ENCODE data around the gene MAGI3.
A peak's percentile ranks its signal among the peaks of the same experiment; 100 is the strongest.

Gene MAGI3

DNA sequence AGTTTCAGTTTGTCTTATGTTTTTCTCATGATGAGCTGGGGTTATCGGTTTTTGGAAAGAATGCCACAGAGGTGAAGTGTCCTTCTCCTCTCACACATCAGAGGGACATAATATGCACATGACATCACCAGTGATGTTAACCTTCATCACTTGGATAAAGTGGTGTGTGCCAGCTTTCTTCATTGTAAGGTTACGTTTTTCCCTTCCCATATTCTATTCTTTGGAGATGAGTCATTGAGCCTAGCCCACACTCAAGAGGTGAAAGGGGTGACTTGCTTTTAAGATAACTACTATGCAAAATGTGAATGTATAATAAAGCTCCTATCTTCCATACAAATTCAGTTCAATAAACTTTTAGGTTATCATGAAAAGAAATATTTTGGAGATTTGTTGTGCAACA lies 36.7 kb upstream of the MAGI3 start:
- Histone ChIP-seq H3K27ac (ENCODE audit: extremely low read depth, low read depth, low read length) (no peak overlapping the region), H3K36me3 (ENCODE audit: control insufficient read depth in 2 of 2, insufficient read depth in 1 of 2, low read length in 2 of 2) (no peaks in the 10 kb centered on the region), H3K9me3 (ENCODE audit: control insufficient read depth, insufficient read depth, low read depth, low read length) (no peaks in the 10 kb centered on the region), H3K4me3 (ENCODE audit: low read depth, low read length) (no peak overlapping the region), H3K4me1 (ENCODE audit: control insufficient read depth, insufficient read depth, low read length) (no peaks in the 10 kb centered on the region)
- POLR2A ChIA-PET = interaction anchor here (1.0 kb wide), 1 partner anchor 38 kb away, joined by 3 read pairs; no protein-coding TSS in a partner anchor
- CTCF ChIA-PET = interaction anchor here (0.6 to 1.4 kb wide), 2 partner anchors 281 to 635 kb away, joined by 3 read pairs; partner anchors contain the start of gene LRIG2
- TF ChIP-seq, protein P1, sequence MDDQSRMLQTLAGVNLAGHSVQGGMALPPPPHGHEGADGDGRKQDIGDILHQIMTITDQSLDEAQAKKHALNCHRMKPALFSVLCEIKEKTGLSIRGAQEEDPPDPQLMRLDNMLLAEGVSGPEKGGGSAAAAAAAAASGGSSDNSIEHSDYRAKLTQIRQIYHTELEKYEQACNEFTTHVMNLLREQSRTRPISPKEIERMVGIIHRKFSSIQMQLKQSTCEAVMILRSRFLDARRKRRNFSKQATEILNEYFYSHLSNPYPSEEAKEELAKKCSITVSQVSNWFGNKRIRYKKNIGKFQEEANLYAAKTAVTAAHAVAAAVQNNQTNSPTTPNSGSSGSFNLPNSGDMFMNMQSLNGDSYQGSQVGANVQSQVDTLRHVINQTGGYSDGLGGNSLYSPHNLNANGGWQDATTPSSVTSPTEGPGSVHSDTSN (CRISPR knock-in tag; IDR thresholded peaks at IDR 0.05) = no peak
- TF ChIP-seq ZNF423 (tag by site-specific recombination; IDR thresholded peaks at IDR 0.05) = no peak
- TF ChIP-seq ZNF555 (tag by site-specific recombination; conservative IDR thresholded peaks at IDR 0.05) = no peak
- TF ChIP-seq ZBTB1 (tag by site-specific recombination; IDR thresholded peaks at IDR 0.05) = no peak
- no peak for TF ChIP-seq ZNF366 (tag by site-specific recombination; conservative IDR thresholded peaks at IDR 0.05)
- no peak for TF ChIP-seq ZNF266 (tag by site-specific recombination; IDR thresholded peaks at IDR 0.05; ENCODE audit: low read depth)
- TF ChIP-seq ZNF843 (tag by site-specific recombination; IDR thresholded peaks at IDR 0.05) = no peak
- no peak for TF ChIP-seq ZNF221 (tag by site-specific recombination; IDR thresholded peaks at IDR 0.05; ENCODE audit: borderline replicate concordance)
- no peak for TF ChIP-seq ZNF571 (tag by site-specific recombination; IDR thresholded peaks at IDR 0.05)
- no peak for TF ChIP-seq GLI2 (tag by site-specific recombination; IDR thresholded peaks at IDR 0.05; ENCODE audit: borderline replicate concordance, low read depth)
- no peak for TF ChIP-seq MYNN (tag by site-specific recombination; IDR thresholded peaks at IDR 0.05; ENCODE audit: borderline replicate concordance)
- TF ChIP-seq, protein P2, sequence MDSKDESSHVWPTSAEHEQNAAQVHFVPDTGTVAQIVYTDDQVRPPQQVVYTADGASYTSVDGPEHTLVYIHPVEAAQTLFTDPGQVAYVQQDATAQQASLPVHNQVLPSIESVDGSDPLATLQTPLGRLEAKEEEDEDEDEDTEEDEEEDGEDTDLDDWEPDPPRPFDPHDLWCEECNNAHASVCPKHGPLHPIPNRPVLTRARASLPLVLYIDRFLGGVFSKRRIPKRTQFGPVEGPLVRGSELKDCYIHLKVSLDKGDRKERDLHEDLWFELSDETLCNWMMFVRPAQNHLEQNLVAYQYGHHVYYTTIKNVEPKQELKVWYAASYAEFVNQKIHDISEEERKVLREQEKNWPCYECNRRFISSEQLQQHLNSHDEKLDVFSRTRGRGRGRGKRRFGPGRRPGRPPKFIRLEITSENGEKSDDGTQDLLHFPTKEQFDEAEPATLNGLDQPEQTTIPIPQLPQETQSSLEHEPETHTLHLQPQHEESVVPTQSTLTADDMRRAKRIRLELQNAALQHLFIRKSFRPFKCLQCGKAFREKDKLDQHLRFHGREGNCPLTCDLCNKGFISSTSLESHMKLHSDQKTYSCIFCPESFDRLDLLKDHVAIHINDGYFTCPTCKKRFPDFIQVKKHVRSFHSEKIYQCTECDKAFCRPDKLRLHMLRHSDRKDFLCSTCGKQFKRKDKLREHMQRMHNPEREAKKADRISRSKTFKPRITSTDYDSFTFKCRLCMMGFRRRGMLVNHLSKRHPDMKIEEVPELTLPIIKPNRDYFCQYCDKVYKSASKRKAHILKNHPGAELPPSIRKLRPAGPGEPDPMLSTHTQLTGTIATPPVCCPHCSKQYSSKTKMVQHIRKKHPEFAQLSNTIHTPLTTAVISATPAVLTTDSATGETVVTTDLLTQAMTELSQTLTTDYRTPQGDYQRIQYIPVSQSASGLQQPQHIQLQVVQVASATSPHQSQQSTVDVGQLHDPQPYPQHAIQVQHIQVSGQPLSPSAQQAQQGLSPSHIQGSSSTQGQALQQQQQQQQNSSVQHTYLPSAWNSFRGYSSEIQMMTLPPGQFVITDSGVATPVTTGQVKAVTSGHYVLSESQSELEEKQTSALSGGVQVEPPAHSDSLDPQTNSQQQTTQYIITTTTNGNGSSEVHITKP (tag by site-specific recombination; IDR thresholded peaks at IDR 0.05) = peak; percentile 91
- peak; percentile 66 for TF ChIP-seq ZNF629 (tag by site-specific recombination; IDR thresholded peaks at IDR 0.05)
- 0 out of 2 replicates have a peak, but pooled peaks have one; percentile 39 for TF ChIP-seq ZBTB21 (tag by site-specific recombination; IDR thresholded peaks at IDR 0.05)
- peak; percentile 51; the same call in 1 of the 2 replicates for TF ChIP-seq PRDM1 (tag by site-specific recombination; IDR thresholded peaks at IDR 0.05)
- TF ChIP-seq ZNF658 (tag by site-specific recombination; IDR thresholded peaks at IDR 0.05) = no peak
- TF ChIP-seq, protein P3, sequence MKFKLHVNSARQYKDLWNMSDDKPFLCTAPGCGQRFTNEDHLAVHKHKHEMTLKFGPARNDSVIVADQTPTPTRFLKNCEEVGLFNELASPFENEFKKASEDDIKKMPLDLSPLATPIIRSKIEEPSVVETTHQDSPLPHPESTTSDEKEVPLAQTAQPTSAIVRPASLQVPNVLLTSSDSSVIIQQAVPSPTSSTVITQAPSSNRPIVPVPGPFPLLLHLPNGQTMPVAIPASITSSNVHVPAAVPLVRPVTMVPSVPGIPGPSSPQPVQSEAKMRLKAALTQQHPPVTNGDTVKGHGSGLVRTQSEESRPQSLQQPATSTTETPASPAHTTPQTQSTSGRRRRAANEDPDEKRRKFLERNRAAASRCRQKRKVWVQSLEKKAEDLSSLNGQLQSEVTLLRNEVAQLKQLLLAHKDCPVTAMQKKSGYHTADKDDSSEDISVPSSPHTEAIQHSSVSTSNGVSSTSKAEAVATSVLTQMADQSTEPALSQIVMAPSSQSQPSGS (tag by site-specific recombination; IDR thresholded peaks at IDR 0.05; ENCODE audit: low read depth) = 0 out of 2 replicates have a peak, but pooled peaks have one; percentile 37

DNA sequence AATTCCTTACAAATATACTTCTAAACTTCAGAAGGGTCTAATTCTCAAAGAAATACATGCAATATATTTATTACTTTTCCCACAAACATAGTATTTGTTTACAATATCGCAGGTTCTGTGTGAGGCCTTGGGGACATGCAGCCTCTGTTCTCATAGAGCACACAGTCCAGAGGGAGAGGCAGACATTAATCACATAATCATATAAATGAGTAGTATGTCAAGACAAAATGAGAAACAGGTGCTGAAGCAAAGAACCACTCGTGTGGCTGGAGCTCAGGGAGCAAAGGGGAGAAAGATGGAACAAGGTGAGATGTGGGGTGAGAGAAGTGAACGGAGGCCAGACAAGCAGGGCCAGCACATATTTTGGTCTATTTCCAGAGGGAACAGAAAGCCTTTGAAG lies 26.4 kb upstream of the MAGI3 start:
- ChIA-PET POLR2A (no interaction called here), CTCF (no interaction called here)
- no peaks in the 10 kb centered on the region for H3K4me1 ChIP-seq (ENCODE audit: control insufficient read depth, insufficient read depth, low read length)
- no peaks in the 10 kb centered on the region for H3K9me3 ChIP-seq (ENCODE audit: control insufficient read depth, insufficient read depth, low read depth, low read length)
- H3K4me3 ChIP-seq (ENCODE audit: low read depth, low read length) = no peak overlapping the region
- H3K27ac ChIP-seq (ENCODE audit: extremely low read depth, low read depth, low read length) = no peak overlapping the region
- H3K36me3 ChIP-seq (ENCODE audit: control insufficient read depth in 2 of 2, insufficient read depth in 1 of 2, low read length in 2 of 2) = no peaks in the 10 kb centered on the region
- TF ChIP-seq, protein P4, sequence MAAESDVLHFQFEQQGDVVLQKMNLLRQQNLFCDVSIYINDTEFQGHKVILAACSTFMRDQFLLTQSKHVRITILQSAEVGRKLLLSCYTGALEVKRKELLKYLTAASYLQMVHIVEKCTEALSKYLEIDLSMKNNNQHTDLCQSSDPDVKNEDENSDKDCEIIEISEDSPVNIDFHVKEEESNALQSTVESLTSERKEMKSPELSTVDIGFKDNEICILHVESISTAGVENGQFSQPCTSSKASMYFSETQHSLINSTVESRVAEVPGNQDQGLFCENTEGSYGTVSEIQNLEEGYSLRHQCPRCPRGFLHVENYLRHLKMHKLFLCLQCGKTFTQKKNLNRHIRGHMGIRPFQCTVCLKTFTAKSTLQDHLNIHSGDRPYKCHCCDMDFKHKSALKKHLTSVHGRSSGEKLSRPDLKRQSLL (tag by site-specific recombination; IDR thresholded peaks at IDR 0.05) = no peak
- TF ChIP-seq ZNF501 (tag by site-specific recombination; IDR thresholded peaks at IDR 0.05) (no peak), ZNF776 (tag by site-specific recombination; IDR thresholded peaks at IDR 0.05; ENCODE audit: borderline replicate concordance) (no peak), SP2 (tag by site-specific recombination; IDR thresholded peaks at IDR 0.05) (no peak), ZNF747 (tag by site-specific recombination; IDR thresholded peaks at IDR 0.05) (no peak), ZFP41 (tag by site-specific recombination; IDR thresholded peaks at IDR 0.05; ENCODE audit: borderline replicate concordance) (no peak), WT1 (tag by site-specific recombination; IDR thresholded peaks at IDR 0.05) (no peak), ZNF416 (tag by site-specific recombination; IDR thresholded peaks at IDR 0.05) (no peak), ZSCAN16 (tag by site-specific recombination; IDR thresholded peaks at IDR 0.05) (no peak)
- TF ChIP-seq, protein P5, sequence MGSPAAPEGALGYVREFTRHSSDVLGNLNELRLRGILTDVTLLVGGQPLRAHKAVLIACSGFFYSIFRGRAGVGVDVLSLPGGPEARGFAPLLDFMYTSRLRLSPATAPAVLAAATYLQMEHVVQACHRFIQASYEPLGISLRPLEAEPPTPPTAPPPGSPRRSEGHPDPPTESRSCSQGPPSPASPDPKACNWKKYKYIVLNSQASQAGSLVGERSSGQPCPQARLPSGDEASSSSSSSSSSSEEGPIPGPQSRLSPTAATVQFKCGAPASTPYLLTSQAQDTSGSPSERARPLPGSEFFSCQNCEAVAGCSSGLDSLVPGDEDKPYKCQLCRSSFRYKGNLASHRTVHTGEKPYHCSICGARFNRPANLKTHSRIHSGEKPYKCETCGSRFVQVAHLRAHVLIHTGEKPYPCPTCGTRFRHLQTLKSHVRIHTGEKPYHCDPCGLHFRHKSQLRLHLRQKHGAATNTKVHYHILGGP (tag by site-specific recombination; IDR thresholded peaks at IDR 0.05) = no peak
